Liver (tissue), 3 donors: ENCODE measurements around the gene LGALS14.

Source experiments
- CTCF ChIP-seq: fragments of 150-350 bp; IDR thresholded peaks from 2 replicates; pipeline ENCODE4 v1.5.1; 2017; ENCODE audit warnings: improper control_type of control experiment, low read depth, low read length; ENCODE audit not compliant: missing input control
- JUND ChIP-seq, 2 donors: IDR thresholded peaks; 2 replicates each; pipeline ENCODE4 v1.6.1; 2016; ENCODE audit warnings: antibody characterized with exemption in 2 of 2
- MAX ChIP-seq: IDR thresholded peaks from 2 replicates; pipeline ENCODE4 v1.6.1; 2016; ENCODE audit warnings: antibody characterized with exemption
- REST ChIP-seq: IDR thresholded peaks from 2 replicates; pipeline ENCODE4 v1.6.1; 2016; ENCODE audit warnings: antibody characterized with exemption, mild to moderate bottlenecking
- SP1 ChIP-seq: IDR thresholded peaks from 2 replicates; pipeline ENCODE4 v1.6.1; 2018; ENCODE audit warnings: antibody characterized with exemption, mild to moderate bottlenecking
- donor health status: healthy.
- donor health status: healthy.

- TF ChIP-seq REST (no peak), MAX (no peak), CTCF (peak; percentile 71), JUND (IDR thresholded peaks at IDR 0.05) (no peak), SP1 (no peak)
Measured at GRCh38 chr19:39671739-39672363, 32.4 kb upstream of the LGALS14 start.
